ENCODE measurements around the gene ATP8A1. TPM values are rescaled to one million over a fixed set of nuclear protein-coding genes. Genes with fewer than 3 reads are reported as not detected.

ATP8A1 gene
- total and polyA plus RNA-seq, 2 of the 4 experiments (the other 2 are of a cell fraction) = 0.12 to 0.36 TPM

DNA sequence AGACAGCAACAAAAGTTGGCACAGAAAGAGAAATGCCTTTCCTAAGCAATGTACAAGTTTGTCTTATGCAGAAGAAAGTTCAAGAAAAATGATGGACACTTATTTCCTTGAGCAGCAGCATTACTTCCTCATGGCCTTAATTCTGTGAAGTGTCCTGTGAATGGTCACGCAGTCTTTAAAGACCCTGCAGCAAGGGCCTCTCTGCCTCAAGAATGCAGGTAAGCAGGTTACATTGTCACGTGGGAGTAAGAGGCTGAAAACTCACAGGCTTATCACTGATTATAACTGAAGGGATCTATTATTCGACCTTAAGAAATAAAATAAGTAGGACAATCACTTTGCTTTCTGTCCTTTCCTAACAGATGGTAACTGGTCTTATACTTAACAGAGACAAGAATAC, 109.1 kb downstream of the ATP8A1 start:
- ChIA-PET CTCF (no interaction called here), POLR2A (ENCODE audit: unreplicated experiment) (interaction anchor here (0.6 kb wide), 1 partner anchor 31 kb away, joined by 5 read pairs; no protein-coding TSS in a partner anchor)
- no peak overlapping the region for H3K4me2 ChIP-seq (ENCODE audit: low read depth, low read length)
- no peak overlapping the region for H4K5ac ChIP-seq (ENCODE audit: low read depth, low read length)
- BruUV-seq (replicated peaks) = no TSS peak
- H3K9me1 ChIP-seq (ENCODE audit: insufficient read depth, low read length) = no peaks in the 10 kb centered on the region
- no peak overlapping the region for H2BK120ac ChIP-seq (ENCODE audit: low read depth, low read length)
- no peak overlapping the region for H3K4me3 ChIP-seq (ENCODE audit: insufficient read depth, low read depth, low read length)
- no CpG with 5 or more reads among the region's 3 CpGs for WGBS, 2 experiments (ENCODE audit: extremely low coverage in 2 of 2, insufficient read length in 1 of 2)
- in situ Hi-C loops (cut with MboI; ENCODE audit: low sequenced_read_pairs) = no loop called here
- no peak overlapping the region for H2AFZ ChIP-seq (replicated peaks; ENCODE audit: low read length, poor library complexity)
- no peaks in the 10 kb centered on the region for H4K20me1 ChIP-seq (ENCODE audit: insufficient read depth, low read length)
- dilution Hi-C loops (cut with HindIII; ENCODE audit: low sequenced_read_pairs, unreplicated experiment) = no loop called here
- no peak overlapping the region for H2AK9ac ChIP-seq (replicated peaks; ENCODE audit: low read depth, low read length, poor library complexity)
- ATAC-seq (ENCODE audit: low read depth) (no peak), DNase-seq (no peak)
- H4K91ac ChIP-seq (ENCODE audit: insufficient read depth, low read depth, low read length) = no peak overlapping the region
- no peak overlapping the region for H3K18ac ChIP-seq (ENCODE audit: low read depth, low read length)
- H3K56ac ChIP-seq (ENCODE audit: extremely low read depth, insufficient read depth, low read length) = no peak overlapping the region
- no peak overlapping the region for H3K14ac ChIP-seq (replicated peaks; ENCODE audit: low read depth, low read length)
- H2AK5ac ChIP-seq (ENCODE audit: low read depth, low read length) = no peak overlapping the region
- no peak overlapping the region for H3K9ac ChIP-seq (ENCODE audit: low read depth, low read length)
- H3K23ac ChIP-seq (ENCODE audit: low read depth, low read length) = no peak overlapping the region
- H3K27me3 ChIP-seq (ENCODE audit: control insufficient read depth, insufficient read depth, low read length) = no peaks in the 10 kb centered on the region
- no peaks in the 10 kb centered on the region for H3K79me1 ChIP-seq (ENCODE audit: low read depth in 1 of 2, low read length in 2 of 2)
- no peaks in the 10 kb centered on the region for H3K36me3 ChIP-seq (ENCODE audit: control insufficient read depth, insufficient read depth, low read length)
- no peak overlapping the region for H2BK20ac ChIP-seq (ENCODE audit: low read depth, low read length)
- TF ChIP-seq SMC3 (IDR thresholded peaks at IDR 0.05; ENCODE audit: low read depth, low read length) (no peak), CEBPB (IDR thresholded peaks at IDR 0.05; ENCODE audit: low read depth, low read length) (no peak), MAZ (IDR thresholded peaks at IDR 0.05; ENCODE audit: borderline replicate concordance, low read depth, low read length) (no peak), RFX5 (IDR thresholded peaks at IDR 0.05; ENCODE audit: low read depth, low read length) (no peak), NFE2L2 (IDR thresholded peaks at IDR 0.05; ENCODE audit: low read depth, low read length) (no peak), BHLHE40 (IDR thresholded peaks at IDR 0.05; ENCODE audit: low read depth, low read length) (no peak), FOS (IDR thresholded peaks at IDR 0.05; ENCODE audit: low read depth, low read length) (no peak), RCOR1 (IDR thresholded peaks at IDR 0.05; ENCODE audit: insufficient replicate concordance, low read length) (no peak), MXI1 (IDR thresholded peaks at IDR 0.05; ENCODE audit: borderline replicate concordance, low read depth, low read length) (no peak), RAD21 (IDR thresholded peaks at IDR 0.05; ENCODE audit: low read length) (no peak), CHD1 (IDR thresholded peaks at IDR 0.05; ENCODE audit: low read depth, low read length) (no peak), MAFK (IDR thresholded peaks at IDR 0.05; ENCODE audit: low read depth, low read length) (no peak), POLR2A (IDR thresholded peaks at IDR 0.05; ENCODE audit: low read depth, low read length) (no peak)
- TF ChIP-seq, protein P1, sequence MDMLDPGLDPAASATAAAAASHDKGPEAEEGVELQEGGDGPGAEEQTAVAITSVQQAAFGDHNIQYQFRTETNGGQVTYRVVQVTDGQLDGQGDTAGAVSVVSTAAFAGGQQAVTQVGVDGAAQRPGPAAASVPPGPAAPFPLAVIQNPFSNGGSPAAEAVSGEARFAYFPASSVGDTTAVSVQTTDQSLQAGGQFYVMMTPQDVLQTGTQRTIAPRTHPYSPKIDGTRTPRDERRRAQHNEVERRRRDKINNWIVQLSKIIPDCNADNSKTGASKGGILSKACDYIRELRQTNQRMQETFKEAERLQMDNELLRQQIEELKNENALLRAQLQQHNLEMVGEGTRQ (IDR thresholded peaks at IDR 0.05; ENCODE audit: low read depth, low read length) = no peak
- TF ChIP-seq, protein P2, sequence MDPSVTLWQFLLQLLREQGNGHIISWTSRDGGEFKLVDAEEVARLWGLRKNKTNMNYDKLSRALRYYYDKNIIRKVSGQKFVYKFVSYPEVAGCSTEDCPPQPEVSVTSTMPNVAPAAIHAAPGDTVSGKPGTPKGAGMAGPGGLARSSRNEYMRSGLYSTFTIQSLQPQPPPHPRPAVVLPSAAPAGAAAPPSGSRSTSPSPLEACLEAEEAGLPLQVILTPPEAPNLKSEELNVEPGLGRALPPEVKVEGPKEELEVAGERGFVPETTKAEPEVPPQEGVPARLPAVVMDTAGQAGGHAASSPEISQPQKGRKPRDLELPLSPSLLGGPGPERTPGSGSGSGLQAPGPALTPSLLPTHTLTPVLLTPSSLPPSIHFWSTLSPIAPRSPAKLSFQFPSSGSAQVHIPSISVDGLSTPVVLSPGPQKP (IDR thresholded peaks at IDR 0.05; ENCODE audit: borderline replicate concordance, low read depth, low read length) = no peak
- TF ChIP-seq, protein P3, sequence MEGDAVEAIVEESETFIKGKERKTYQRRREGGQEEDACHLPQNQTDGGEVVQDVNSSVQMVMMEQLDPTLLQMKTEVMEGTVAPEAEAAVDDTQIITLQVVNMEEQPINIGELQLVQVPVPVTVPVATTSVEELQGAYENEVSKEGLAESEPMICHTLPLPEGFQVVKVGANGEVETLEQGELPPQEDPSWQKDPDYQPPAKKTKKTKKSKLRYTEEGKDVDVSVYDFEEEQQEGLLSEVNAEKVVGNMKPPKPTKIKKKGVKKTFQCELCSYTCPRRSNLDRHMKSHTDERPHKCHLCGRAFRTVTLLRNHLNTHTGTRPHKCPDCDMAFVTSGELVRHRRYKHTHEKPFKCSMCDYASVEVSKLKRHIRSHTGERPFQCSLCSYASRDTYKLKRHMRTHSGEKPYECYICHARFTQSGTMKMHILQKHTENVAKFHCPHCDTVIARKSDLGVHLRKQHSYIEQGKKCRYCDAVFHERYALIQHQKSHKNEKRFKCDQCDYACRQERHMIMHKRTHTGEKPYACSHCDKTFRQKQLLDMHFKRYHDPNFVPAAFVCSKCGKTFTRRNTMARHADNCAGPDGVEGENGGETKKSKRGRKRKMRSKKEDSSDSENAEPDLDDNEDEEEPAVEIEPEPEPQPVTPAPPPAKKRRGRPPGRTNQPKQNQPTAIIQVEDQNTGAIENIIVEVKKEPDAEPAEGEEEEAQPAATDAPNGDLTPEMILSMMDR (conservative IDR thresholded peaks at IDR 0.05; ENCODE audit: low read depth, low read length) = no peak
- intact Hi-C loops (cut with micrococcal nuclease) = no loop called here
- no peak overlapping the region for H4K8ac ChIP-seq (ENCODE audit: low read depth in 2 of 2, low read length in 2 of 2)
- no peak overlapping the region for H2BK15ac ChIP-seq (ENCODE audit: low read depth, low read length)
- no peak overlapping the region for H3K27ac ChIP-seq (ENCODE audit: insufficient read depth, low read length)
- no peak overlapping the region for H2BK5ac ChIP-seq (ENCODE audit: low read depth, low read length, poor library complexity, severe bottlenecking)
- H3K4ac ChIP-seq (ENCODE audit: low read depth, low read length) = no peak overlapping the region
- no peaks in the 10 kb centered on the region for H3K4me1 ChIP-seq (ENCODE audit: control insufficient read depth, insufficient read depth, low read length)
- no peaks in the 10 kb centered on the region for H3K9me3 ChIP-seq (ENCODE audit: control insufficient read depth, insufficient read depth, low read length)

Data from IMR-90 (cell line).